Measurements from ENCODE around the gene KCND3.

KCND3 gene

GRCh38 chr1:111987502-111987901 is 2.0 kb downstream of the KCND3 start:
- DNase-seq, result no peak

GRCh38 chr1:111983500-111983899 is 6.0 kb downstream of the KCND3 start:
- no peak for DNase-seq

- DNase-seq, result no peak
Measured at GRCh38 chr1:111982428-111982827, 7.0 kb downstream of the KCND3 start.

GRCh38 chr1:111981871-111982270 is 7.6 kb downstream of the KCND3 start:
- DNase-seq, result no peak

GRCh38 chr1:111981090-111981489 is 8.4 kb downstream of the KCND3 start:
- no peak for DNase-seq

- no peak for DNase-seq
Measured at GRCh38 chr1:111980686-111981085, 8.8 kb downstream of the KCND3 start.

GRCh38 chr1:111978695-111979094 is 10.8 kb downstream of the KCND3 start:
- DNase-seq, result no peak

- DNase-seq, result no peak
Measured at GRCh38 chr1:111977378-111977777, 12.1 kb downstream of the KCND3 start.

GRCh38 chr1:111976842-111977241 is 12.6 kb downstream of the KCND3 start:
- no peak for DNase-seq

- DNase-seq, result no peak
Measured at GRCh38 chr1:111976332-111976731, 13.1 kb downstream of the KCND3 start.

GRCh38 chr1:111973150-111973790 is 16.2 kb downstream of the KCND3 start:
- DNase-seq, result no peak

- no peak for DNase-seq
Measured at GRCh38 chr1:111971396-111971795, 18.1 kb downstream of the KCND3 start.

GRCh38 chr1:111968511-111968910 is 21.0 kb downstream of the KCND3 start:
- no peak for DNase-seq

GRCh38 chr1:111967886-111968285 is 21.6 kb downstream of the KCND3 start:
- DNase-seq, result no peak

- no peak for DNase-seq
Measured at GRCh38 chr1:111967067-111967690, 22.3 kb downstream of the KCND3 start.

- no peak for DNase-seq
Measured at GRCh38 chr1:111965781-111966443, 23.6 kb downstream of the KCND3 start.

GRCh38 chr1:111963985-111964738 is 25.3 kb downstream of the KCND3 start:
- DNase-seq, result no peak

- no peak for DNase-seq
Measured at GRCh38 chr1:111961773-111962565, 27.5 kb downstream of the KCND3 start.

GRCh38 chr1:111961016-111961415 is 28.5 kb downstream of the KCND3 start:
- no peak for DNase-seq

GRCh38 chr1:111959436-111959835 is 30.0 kb downstream of the KCND3 start:
- no peak for DNase-seq

GRCh38 chr1:111958851-111959250 is 30.6 kb downstream of the KCND3 start:
- DNase-seq, result no peak

GRCh38 chr1:111958075-111958474 is 31.4 kb downstream of the KCND3 start:
- no peak for DNase-seq
